Measurements from ENCODE around the gene TMEM101.
"Not testable (repeated sequence)": the region's sequence is repeated elsewhere in the genome, so short reads cannot be mapped to it uniquely, and the experiment has no call there.

The TMEM101 gene

GRCh38 chr17:43975898-43976297, 38.9 kb downstream of the TMEM101 start:
- in situ Hi-C loops (cut with MboI; ENCODE audit: low sequenced_read_pairs): no loop called here

- in situ Hi-C loops (cut with MboI; ENCODE audit: low sequenced_read_pairs): no loop called here
Measured at GRCh38 chr17:43974382-43975266, 40.1 kb downstream of the TMEM101 start.

GRCh38 chr17:43972444-43973212, 42.1 kb downstream of the TMEM101 start:
- in situ Hi-C loops (cut with MboI; ENCODE audit: low sequenced_read_pairs): not testable (repeated sequence)

GRCh38 chr17:43971436-43971835, 43.3 kb downstream of the TMEM101 start:
- in situ Hi-C loops (cut with MboI; ENCODE audit: low sequenced_read_pairs): not testable (repeated sequence)

GRCh38 chr17:43970366-43970765, 44.4 kb downstream of the TMEM101 start:
- in situ Hi-C loops (cut with MboI; ENCODE audit: low sequenced_read_pairs): no loop called here

GRCh38 chr17:43967251-43967875, 47.4 kb downstream of the TMEM101 start:
- in situ Hi-C loops (cut with MboI; ENCODE audit: low sequenced_read_pairs): no loop called here

GRCh38 chr17:43966276-43966675, 48.5 kb downstream of the TMEM101 start:
- in situ Hi-C loops (cut with MboI; ENCODE audit: low sequenced_read_pairs): no loop called here

GRCh38 chr17:43962479-43962878, 52.3 kb downstream of the TMEM101 start:
- in situ Hi-C loops (cut with MboI; ENCODE audit: low sequenced_read_pairs): no loop called here

- in situ Hi-C loops (cut with MboI; ENCODE audit: low sequenced_read_pairs): no loop called here
Measured at GRCh38 chr17:43961954-43962353, 52.8 kb downstream of the TMEM101 start.

GRCh38 chr17:43961292-43961691, 53.5 kb downstream of the TMEM101 start:
- in situ Hi-C loops (cut with MboI; ENCODE audit: low sequenced_read_pairs): not testable (repeated sequence)

All from HL-60/S4 (cell line).